WTC11 (cell line): ENCODE results near the gene STIM2. TPM values are rescaled to one million over a fixed set of nuclear protein-coding genes. Genes with fewer than 3 reads are reported as not detected.
A peak's percentile ranks its signal among the peaks of the same experiment; 100 is the strongest.

Experiments used
- ATAC-seq: fragments of 200-7000 bp; cut with Tn5 transposase; 2 replicates; pipeline ENCODE4 v1.10.0; 2021; ENCODE audit warnings: mild to moderate bottlenecking, moderate library complexity
- CTCF ChIA-PET: fragments of 300-600 bp; sonication (Branson Sonifier 250); formaldehyde crosslinking; loops from one replicate; lab custom pipeline; 2021; ENCODE audit warnings: antibody characterized with exemption; lab: Charles Lee
- POLR2A ChIA-PET: fragments of 350-600 bp; sonication (Branson Sonifier 250); formaldehyde crosslinking; loops from one replicate; lab custom pipeline; 2021; ENCODE audit warnings: antibody characterized with exemption; lab: Charles Lee
- DNase-seq: peaks from one replicate; pipeline ENCODE4 v3.0.0; 2021; ENCODE audit warnings: low spot score
- H3K27ac Mint-ChIP-seq: 2 replicates; pipeline ENCODE4 v1.8.0; 2021; ENCODE audit warnings: mixed read lengths
- H3K27me3 Mint-ChIP-seq: 2 replicates; pipeline ENCODE4 v1.8.0; 2021; ENCODE audit warnings: low read depth, mild to moderate bottlenecking, moderate library complexity, mixed read lengths
- H3K36me3 Mint-ChIP-seq: 2 replicates; pipeline ENCODE4 v1.8.0; 2021; ENCODE audit warnings: mixed read lengths
- H3K4me1 Mint-ChIP-seq: 2 replicates; pipeline ENCODE4 v1.8.0; 2022; ENCODE audit warnings: mixed read lengths
- H3K4me3 Mint-ChIP-seq: 2 replicates; pipeline ENCODE4 v1.8.0; 2021; ENCODE audit warnings: mild to moderate bottlenecking, moderate library complexity, mixed read lengths
- H3K9me3 Mint-ChIP-seq: 2 replicates; pipeline ENCODE4 v1.8.0; 2021; ENCODE audit warnings: mixed read lengths
- FOXK1 ChIP-seq: sonication (generic); formaldehyde crosslinking; IDR thresholded peaks from 2 replicates; pipeline ENCODE4 v1.8.0; 2022; ENCODE audit warnings: mild to moderate bottlenecking, moderate library complexity, missing genetic modification reagents
- GTF2I ChIP-seq: fragments of 250-450 bp; sonication (Bioruptor Pico); conservative IDR thresholded peaks from 2 replicates; pipeline ENCODE4 v1.4.0; 2021; ENCODE audit warnings: mild to moderate bottlenecking
- HMGA2 ChIP-seq: fragments of 250-450 bp; sonication (Bioruptor Pico); IDR thresholded peaks from 2 replicates; pipeline ENCODE4 v1.4.0; 2021; ENCODE audit warnings: mild to moderate bottlenecking, moderate library complexity
- IRF2 ChIP-seq: sonication (generic); formaldehyde crosslinking; IDR thresholded peaks from 2 replicates; pipeline ENCODE4 v1.8.0; 2022; ENCODE audit warnings: low read depth, missing genetic modification reagents, borderline replicate concordance
- JUN ChIP-seq: sonication (generic); formaldehyde crosslinking; IDR thresholded peaks from 2 replicates; pipeline ENCODE4 v1.8.0; 2023; ENCODE audit warnings: mild to moderate bottlenecking, missing genetic modification reagents
- NFATC4 ChIP-seq: fragments of 250-450 bp; sonication (Bioruptor Pico); IDR thresholded peaks from 2 replicates; pipeline ENCODE4 v1.9.0; 2021; ENCODE audit warnings: mild to moderate bottlenecking
- NFYB ChIP-seq: sonication (generic); formaldehyde crosslinking; conservative IDR thresholded peaks from 2 replicates; pipeline ENCODE4 v1.8.0; 2022; ENCODE audit warnings: low read depth, missing genetic modification reagents
- NR1H2 ChIP-seq: sonication (generic); formaldehyde crosslinking; IDR thresholded peaks from 2 replicates; pipeline ENCODE4 v1.9.0; 2021; ENCODE audit warnings: mild to moderate bottlenecking, moderate library complexity, missing genetic modification reagents
- NR3C1 ChIP-seq: sonication (generic); formaldehyde crosslinking; conservative IDR thresholded peaks from 2 replicates; pipeline ENCODE4 v1.8.1; 2023; ENCODE audit warnings: low read depth, mild to moderate bottlenecking, missing genetic modification reagents
- SMAD4 ChIP-seq: sonication (generic); formaldehyde crosslinking; IDR thresholded peaks from 2 replicates; pipeline ENCODE4 v1.8.0; 2022; ENCODE audit warnings: mild to moderate bottlenecking, missing genetic modification reagents
- TCF7 ChIP-seq: sonication (generic); formaldehyde crosslinking; IDR thresholded peaks from 2 replicates; pipeline ENCODE4 v1.8.0; 2022; ENCODE audit warnings: mild to moderate bottlenecking, low read depth, missing genetic modification reagents, moderate library complexity
- TP53 ChIP-seq: sonication (generic); formaldehyde crosslinking; IDR thresholded peaks from 2 replicates; pipeline ENCODE4 v1.8.1; 2023; ENCODE audit warnings: mild to moderate bottlenecking, missing genetic modification reagents
- ZNF121 ChIP-seq: sonication (generic); formaldehyde crosslinking; IDR thresholded peaks from 2 replicates; pipeline ENCODE4 v1.8.0; 2023; ENCODE audit warnings: missing genetic modification reagents
- ZNF232 ChIP-seq: sonication (generic); formaldehyde crosslinking; IDR thresholded peaks from 2 replicates; pipeline ENCODE4 v1.8.0; 2022; ENCODE audit warnings: mild to moderate bottlenecking, missing genetic modification reagents
- ZNF317 ChIP-seq: sonication (generic); formaldehyde crosslinking; IDR thresholded peaks from 2 replicates; pipeline ENCODE4 v1.8.1; 2023; ENCODE audit warnings: low read depth, mild to moderate bottlenecking, moderate library complexity, missing genetic modification reagents, borderline replicate concordance
- ZNF396 ChIP-seq: fragments of 250-450 bp; sonication (Bioruptor Pico); IDR thresholded peaks from 2 replicates; pipeline ENCODE4 v1.8.0; 2021; ENCODE audit warnings: mild to moderate bottlenecking, moderate library complexity, borderline replicate concordance
- ZNF416 ChIP-seq: fragments of 250-450 bp; sonication (Bioruptor Pico); IDR thresholded peaks from 2 replicates; pipeline ENCODE4 v1.9.0; 2021; ENCODE audit warnings: mild to moderate bottlenecking, inconsistent platforms
- total RNA-seq: library from RNA; stranded (reverse); gene quantifications from 3 replicates; pipeline ENCODE4 v1.2.3, GENCODE V29; 2021
- TF ChIP-seq, protein P1 (sequence below): sonication (generic); formaldehyde crosslinking; IDR thresholded peaks from 2 replicates; pipeline ENCODE4 v1.8.1; 2023; ENCODE audit warnings: mild to moderate bottlenecking, missing genetic modification reagents
- TF ChIP-seq, protein P2 (sequence below): sonication (generic); formaldehyde crosslinking; IDR thresholded peaks from 2 replicates; pipeline ENCODE4 v1.8.0; 2022; ENCODE audit warnings: mild to moderate bottlenecking, missing genetic modification reagents
- TF ChIP-seq, protein P3 (sequence below): sonication (generic); formaldehyde crosslinking; IDR thresholded peaks from 2 replicates; pipeline ENCODE4 v1.8.1; 2022; ENCODE audit warnings: low read depth, missing genetic modification reagents, borderline replicate concordance
- TF ChIP-seq, protein P4 (sequence below): fragments of 250-450 bp; sonication (Bioruptor Pico); IDR thresholded peaks from 2 replicates; pipeline ENCODE4 v1.9.0; 2021; ENCODE audit warnings: mild to moderate bottlenecking
- TF ChIP-seq, protein P5 (sequence below): sonication (generic); formaldehyde crosslinking; IDR thresholded peaks from 2 replicates; pipeline ENCODE4 v1.8.0; 2023; ENCODE audit warnings: missing genetic modification reagents, mild to moderate bottlenecking, borderline replicate concordance
- TF ChIP-seq, protein P6 (sequence below): fragments of 250-450 bp; sonication (Bioruptor Pico); conservative IDR thresholded peaks from 2 replicates; pipeline ENCODE4 v1.9.0; 2021; ENCODE audit warnings: mild to moderate bottlenecking

Gene STIM2
- total RNA-seq, 1 experiment from 2014 or later, result 22.4 TPM

DNA sequence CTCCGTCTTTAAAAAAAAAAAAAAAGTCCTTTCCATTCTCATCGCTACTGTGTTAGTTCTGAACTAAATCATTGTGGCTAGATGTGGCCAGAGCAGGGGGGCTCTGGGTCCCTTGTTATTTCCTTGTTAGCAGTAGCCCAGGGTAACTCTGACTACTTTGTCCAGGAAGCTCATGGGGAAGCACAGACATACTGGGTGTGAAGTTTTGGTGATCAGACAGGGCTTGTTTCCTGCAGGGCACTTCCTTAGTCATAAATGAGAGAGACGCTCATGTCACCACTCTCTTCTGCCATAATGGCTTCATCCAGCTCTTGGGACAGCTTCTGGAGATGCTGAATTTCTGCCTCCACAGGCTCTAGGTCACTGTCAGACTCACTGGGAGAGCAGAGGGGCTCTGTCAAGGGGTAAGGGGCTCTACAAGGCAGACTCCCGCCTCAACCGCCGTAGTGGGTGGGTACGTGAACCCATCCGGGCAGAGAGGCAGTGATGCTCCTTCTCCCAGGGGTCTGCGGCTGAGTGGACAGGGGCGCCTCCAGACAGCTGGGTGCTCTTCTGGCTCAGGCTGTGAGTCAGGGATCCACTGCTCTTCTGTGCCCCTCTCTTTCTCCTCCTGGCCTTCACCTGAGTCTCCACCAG, 12.9 kb downstream of the STIM2 start (continued):
- TF ChIP-seq, protein P1, sequence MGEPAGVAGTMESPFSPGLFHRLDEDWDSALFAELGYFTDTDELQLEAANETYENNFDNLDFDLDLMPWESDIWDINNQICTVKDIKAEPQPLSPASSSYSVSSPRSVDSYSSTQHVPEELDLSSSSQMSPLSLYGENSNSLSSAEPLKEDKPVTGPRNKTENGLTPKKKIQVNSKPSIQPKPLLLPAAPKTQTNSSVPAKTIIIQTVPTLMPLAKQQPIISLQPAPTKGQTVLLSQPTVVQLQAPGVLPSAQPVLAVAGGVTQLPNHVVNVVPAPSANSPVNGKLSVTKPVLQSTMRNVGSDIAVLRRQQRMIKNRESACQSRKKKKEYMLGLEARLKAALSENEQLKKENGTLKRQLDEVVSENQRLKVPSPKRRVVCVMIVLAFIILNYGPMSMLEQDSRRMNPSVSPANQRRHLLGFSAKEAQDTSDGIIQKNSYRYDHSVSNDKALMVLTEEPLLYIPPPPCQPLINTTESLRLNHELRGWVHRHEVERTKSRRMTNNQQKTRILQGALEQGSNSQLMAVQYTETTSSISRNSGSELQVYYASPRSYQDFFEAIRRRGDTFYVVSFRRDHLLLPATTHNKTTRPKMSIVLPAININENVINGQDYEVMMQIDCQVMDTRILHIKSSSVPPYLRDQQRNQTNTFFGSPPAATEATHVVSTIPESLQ (CRISPR knock-in tag), result no peak
- TF ChIP-seq, protein P2, sequence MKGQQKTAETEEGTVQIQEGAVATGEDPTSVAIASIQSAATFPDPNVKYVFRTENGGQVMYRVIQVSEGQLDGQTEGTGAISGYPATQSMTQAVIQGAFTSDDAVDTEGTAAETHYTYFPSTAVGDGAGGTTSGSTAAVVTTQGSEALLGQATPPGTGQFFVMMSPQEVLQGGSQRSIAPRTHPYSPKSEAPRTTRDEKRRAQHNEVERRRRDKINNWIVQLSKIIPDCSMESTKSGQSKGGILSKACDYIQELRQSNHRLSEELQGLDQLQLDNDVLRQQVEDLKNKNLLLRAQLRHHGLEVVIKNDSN, result no peak
- no peak for TF ChIP-seq FOXK1 (CRISPR knock-in tag)
- TF ChIP-seq, all 79 proteins: peak for 0

DNA sequence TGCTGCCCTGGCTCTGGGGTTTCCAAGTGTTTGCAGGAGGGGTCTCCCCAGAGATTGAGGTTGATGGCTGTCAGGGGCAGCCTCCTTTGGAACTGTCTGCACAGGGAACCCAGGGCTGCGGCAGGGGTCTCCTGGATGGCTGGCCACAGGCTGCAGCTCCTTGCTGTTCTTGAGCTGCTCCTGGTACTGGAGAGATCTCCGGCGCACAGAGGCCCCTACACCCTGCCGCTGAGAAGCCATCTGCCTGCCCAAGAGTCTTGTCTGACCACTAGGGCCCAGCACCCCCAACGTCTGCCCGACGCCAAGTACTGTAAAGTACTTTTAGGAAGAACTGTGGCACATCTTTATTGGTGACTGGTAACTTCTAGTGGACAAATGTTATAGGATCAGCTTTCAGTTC, 13.5 kb downstream of the STIM2 start:
- H3K4me3 Mint-ChIP-seq, result no peak overlapping the region

DNA sequence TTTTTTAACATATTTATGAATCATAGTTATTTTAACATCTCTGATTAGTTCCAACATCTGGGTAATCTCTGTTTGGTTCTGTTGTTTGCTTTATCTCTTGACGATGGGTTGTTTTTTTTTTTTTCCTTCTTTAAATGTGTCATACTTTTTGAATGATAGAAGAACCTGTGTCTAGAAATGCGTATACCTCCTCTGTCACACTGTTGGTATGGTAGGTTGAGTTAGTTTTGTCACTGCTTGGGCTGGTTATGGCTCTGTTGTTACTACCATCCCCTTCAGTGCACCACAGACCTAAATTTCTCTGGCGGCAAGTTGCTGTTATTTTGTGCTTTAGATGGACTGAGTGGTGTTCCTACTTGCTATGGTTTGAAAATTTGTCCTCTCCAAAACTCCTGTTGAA, 16.8 kb downstream of the STIM2 start:
- no peak overlapping the region for H3K27ac Mint-ChIP-seq
- no peak for TF ChIP-seq ZNF121 (CRISPR knock-in tag)
- no peak for TF ChIP-seq TCF7 (CRISPR knock-in tag)
- TF ChIP-seq, protein P3, sequence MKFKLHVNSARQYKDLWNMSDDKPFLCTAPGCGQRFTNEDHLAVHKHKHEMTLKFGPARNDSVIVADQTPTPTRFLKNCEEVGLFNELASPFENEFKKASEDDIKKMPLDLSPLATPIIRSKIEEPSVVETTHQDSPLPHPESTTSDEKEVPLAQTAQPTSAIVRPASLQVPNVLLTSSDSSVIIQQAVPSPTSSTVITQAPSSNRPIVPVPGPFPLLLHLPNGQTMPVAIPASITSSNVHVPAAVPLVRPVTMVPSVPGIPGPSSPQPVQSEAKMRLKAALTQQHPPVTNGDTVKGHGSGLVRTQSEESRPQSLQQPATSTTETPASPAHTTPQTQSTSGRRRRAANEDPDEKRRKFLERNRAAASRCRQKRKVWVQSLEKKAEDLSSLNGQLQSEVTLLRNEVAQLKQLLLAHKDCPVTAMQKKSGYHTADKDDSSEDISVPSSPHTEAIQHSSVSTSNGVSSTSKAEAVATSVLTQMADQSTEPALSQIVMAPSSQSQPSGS, result no peak
- no peak for TF ChIP-seq NR3C1 (CRISPR knock-in tag)
- TF ChIP-seq IRF2, result no peak
- no peak for TF ChIP-seq ZNF232
- TF ChIP-seq ZNF416, result no peak
- TF ChIP-seq TP53 (CRISPR knock-in tag), result no peak
- TF ChIP-seq JUN (CRISPR knock-in tag), result no peak
- TF ChIP-seq, protein P4, sequence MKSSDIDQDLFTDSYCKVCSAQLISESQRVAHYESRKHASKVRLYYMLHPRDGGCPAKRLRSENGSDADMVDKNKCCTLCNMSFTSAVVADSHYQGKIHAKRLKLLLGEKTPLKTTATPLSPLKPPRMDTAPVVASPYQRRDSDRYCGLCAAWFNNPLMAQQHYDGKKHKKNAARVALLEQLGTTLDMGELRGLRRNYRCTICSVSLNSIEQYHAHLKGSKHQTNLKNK (CRISPR knock-in tag), result no peak
- TF ChIP-seq, protein P5, sequence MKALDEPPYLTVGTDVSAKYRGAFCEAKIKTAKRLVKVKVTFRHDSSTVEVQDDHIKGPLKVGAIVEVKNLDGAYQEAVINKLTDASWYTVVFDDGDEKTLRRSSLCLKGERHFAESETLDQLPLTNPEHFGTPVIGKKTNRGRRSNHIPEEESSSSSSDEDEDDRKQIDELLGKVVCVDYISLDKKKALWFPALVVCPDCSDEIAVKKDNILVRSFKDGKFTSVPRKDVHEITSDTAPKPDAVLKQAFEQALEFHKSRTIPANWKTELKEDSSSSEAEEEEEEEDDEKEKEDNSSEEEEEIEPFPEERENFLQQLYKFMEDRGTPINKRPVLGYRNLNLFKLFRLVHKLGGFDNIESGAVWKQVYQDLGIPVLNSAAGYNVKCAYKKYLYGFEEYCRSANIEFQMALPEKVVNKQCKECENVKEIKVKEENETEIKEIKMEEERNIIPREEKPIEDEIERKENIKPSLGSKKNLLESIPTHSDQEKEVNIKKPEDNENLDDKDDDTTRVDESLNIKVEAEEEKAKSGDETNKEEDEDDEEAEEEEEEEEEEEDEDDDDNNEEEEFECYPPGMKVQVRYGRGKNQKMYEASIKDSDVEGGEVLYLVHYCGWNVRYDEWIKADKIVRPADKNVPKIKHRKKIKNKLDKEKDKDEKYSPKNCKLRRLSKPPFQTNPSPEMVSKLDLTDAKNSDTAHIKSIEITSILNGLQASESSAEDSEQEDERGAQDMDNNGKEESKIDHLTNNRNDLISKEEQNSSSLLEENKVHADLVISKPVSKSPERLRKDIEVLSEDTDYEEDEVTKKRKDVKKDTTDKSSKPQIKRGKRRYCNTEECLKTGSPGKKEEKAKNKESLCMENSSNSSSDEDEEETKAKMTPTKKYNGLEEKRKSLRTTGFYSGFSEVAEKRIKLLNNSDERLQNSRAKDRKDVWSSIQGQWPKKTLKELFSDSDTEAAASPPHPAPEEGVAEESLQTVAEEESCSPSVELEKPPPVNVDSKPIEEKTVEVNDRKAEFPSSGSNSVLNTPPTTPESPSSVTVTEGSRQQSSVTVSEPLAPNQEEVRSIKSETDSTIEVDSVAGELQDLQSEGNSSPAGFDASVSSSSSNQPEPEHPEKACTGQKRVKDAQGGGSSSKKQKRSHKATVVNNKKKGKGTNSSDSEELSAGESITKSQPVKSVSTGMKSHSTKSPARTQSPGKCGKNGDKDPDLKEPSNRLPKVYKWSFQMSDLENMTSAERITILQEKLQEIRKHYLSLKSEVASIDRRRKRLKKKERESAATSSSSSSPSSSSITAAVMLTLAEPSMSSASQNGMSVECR (CRISPR knock-in tag), result no peak
- no peak for TF ChIP-seq HMGA2 (CRISPR knock-in tag)
- TF ChIP-seq GTF2I (CRISPR knock-in tag), result no peak
- no peak overlapping the region for H3K4me3 Mint-ChIP-seq
- H3K36me3 Mint-ChIP-seq, result no peaks in the 10 kb centered on the region
- H3K9me3 Mint-ChIP-seq, result peaks cover 17% of the 10 kb centered on the region
- ChIA-PET POLR2A (no interaction called here), CTCF (no interaction called here)
- no peaks in the 10 kb centered on the region; the same call in 1 of the 2 replicates for H3K27me3 Mint-ChIP-seq
- H3K4me1 Mint-ChIP-seq, result no peaks in the 10 kb centered on the region
- DNase-seq (no peak), ATAC-seq (no peak)

More for the DNA sequence above, 13.5 kb downstream of the STIM2 start:
- Mint-ChIP-seq H3K27me3 (no peaks in the 10 kb centered on the region; the same call in 1 of the 2 replicates), H3K27ac (no peak overlapping the region), H3K9me3 (peaks cover 16% of the 10 kb centered on the region), H3K4me1 (0 out of 2 replicates have a peak, but pooled peaks cover 4% of the 10 kb centered on the region), H3K36me3 (no peaks in the 10 kb centered on the region)
- POLR2A ChIA-PET, result no interaction called here
- ATAC-seq (peak; percentile 81), DNase-seq (peak; percentile 13)
- TF ChIP-seq, protein P6, sequence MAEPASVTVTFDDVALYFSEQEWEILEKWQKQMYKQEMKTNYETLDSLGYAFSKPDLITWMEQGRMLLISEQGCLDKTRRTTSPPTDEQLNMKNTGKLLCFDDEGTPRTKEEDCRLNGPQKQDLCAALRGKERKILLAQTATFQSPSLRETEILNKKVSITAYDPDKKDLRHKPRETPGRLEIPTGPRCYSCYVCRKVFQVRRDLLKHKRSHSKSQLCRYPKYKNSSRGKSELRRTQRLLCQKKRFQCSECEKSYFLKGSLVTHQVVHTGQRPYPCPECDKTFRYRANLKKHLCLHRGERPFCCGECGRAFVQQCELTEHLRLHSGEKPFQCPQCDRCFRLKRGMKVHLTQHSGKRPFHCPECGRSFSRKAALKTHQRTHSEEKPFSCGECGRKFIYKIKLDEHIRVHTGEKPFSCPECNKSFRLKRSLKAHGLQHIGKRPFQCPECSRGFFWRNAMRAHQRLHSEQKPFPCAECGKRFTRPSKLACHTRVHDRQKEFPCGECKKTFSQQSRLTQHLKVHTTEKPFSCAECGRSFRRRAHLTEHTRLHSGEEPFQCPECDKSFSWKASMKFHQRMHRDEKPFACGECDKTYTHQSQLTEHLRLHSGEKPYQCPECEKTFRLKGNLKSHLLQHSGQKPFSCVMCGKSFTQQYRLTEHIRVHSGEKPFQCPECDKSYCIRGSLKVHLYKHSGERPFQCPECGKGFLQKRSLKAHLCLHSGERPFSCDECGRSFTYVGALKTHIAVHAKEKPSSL (CRISPR knock-in tag), result no peak
- TF ChIP-seq SMAD4 (CRISPR knock-in tag) (no peak), NFATC4 (CRISPR knock-in tag) (no peak), ZNF416 (no peak), ZNF317 (CRISPR knock-in tag) (no peak), ZNF396 (CRISPR knock-in tag) (no peak), NR1H2 (CRISPR knock-in tag) (no peak), NFYB (CRISPR knock-in tag) (no peak)
- CTCF ChIA-PET, result no interaction called here
